ENCODE data around the gene OR51B6.

GRCh38 chr11:5367448-5368074 is 16.3 kb downstream of the OR51B6 start:
- TF ChIP-seq CTCF (conservative IDR thresholded peaks at IDR 0.05) (no peak), EZH2 (IDR thresholded peaks at IDR 0.05; ENCODE audit: low read depth) (no peak)

Data from PC-9 (cell line).